OCI-LY1 (cell line): Measurements from ENCODE around the gene CALB2.

Source experiments
- CTCF ChIP-seq: fragments of 200-600 bp; sonication (generic), shearing (Covaris generic); IDR thresholded peaks from 2 replicates; pipeline ENCODE4 v1.5.1; 2017; ENCODE audit warnings: mild to moderate bottlenecking, antibody characterized with exemption, low read length, moderate library complexity, mixed read lengths
- EZH2 ChIP-seq: fragments of 200-600 bp; sonication (generic), shearing (Covaris generic); IDR thresholded peaks from 2 replicates; pipeline ENCODE4 v1.8.0; 2017; ENCODE audit warnings: borderline replicate concordance, mixed run types, mild to moderate bottlenecking, antibody characterized with exemption, low read length, moderate library complexity, mixed read lengths

GRCh38 chr16:71352466-71352865 is 6.1 kb upstream of the CALB2 start:
- no peak for TF ChIP-seq CTCF
- no peak for TF ChIP-seq EZH2
